HepG2 (cell line): Measurements from ENCODE around the gene ACAA2. TPM values are rescaled to one million over a fixed set of nuclear protein-coding genes. Genes with fewer than 3 reads are reported as not detected.

ENCODE experiments used
- AFF4 ChIP-seq: sonication (generic); formaldehyde crosslinking; IDR thresholded peaks from 2 replicates; pipeline ENCODE4 v1.4.0; 2020; ENCODE audit warnings: missing genetic modification reagents
- AKAP8 ChIP-seq: sonication (generic); formaldehyde crosslinking; IDR thresholded peaks from 2 replicates; pipeline ENCODE4 v1.5.1; 2020; ENCODE audit warnings: mild to moderate bottlenecking, missing genetic modification reagents
- BCL3 ChIP-seq: sonication (generic); formaldehyde crosslinking; IDR thresholded peaks from 2 replicates; pipeline ENCODE4 v1.5.1; 2020; ENCODE audit warnings: mild to moderate bottlenecking, missing genetic modification reagents, moderate library complexity
- FOSL2 ChIP-seq: sonication (generic); formaldehyde crosslinking; IDR thresholded peaks from 2 replicates; pipeline ENCODE4 v1.4.0; 2020; ENCODE audit warnings: missing genetic modification reagents
- GRHL1 ChIP-seq: sonication (generic); formaldehyde crosslinking; conservative IDR thresholded peaks from 2 replicates; pipeline ENCODE4 v1.8.0; 2022; ENCODE audit warnings: missing genetic modification reagents
- NR1H2 ChIP-seq: sonication (generic); formaldehyde crosslinking; IDR thresholded peaks from 2 replicates; pipeline ENCODE4 v1.8.1; 2022; ENCODE audit warnings: low read depth, missing genetic modification reagents, borderline replicate concordance
- PRDM15 ChIP-seq: sonication (generic); formaldehyde crosslinking; IDR thresholded peaks from 2 replicates; pipeline ENCODE4 v1.4.0; 2020; ENCODE audit warnings: missing genetic modification reagents
- RFX3 ChIP-seq: IDR thresholded peaks from 2 replicates; pipeline ENCODE4 v1.6.1; 2016; ENCODE audit warnings: missing biosample characterization, missing genetic modification reagents
- ZNF644 ChIP-seq: IDR thresholded peaks from 2 replicates; pipeline ENCODE4 v1.6.1; 2016; ENCODE audit warnings: low read depth
- polyA plus RNA-seq, 8 experiments: library from polyadenylated mRNA; depleted of rRNA in 3 of 8; stranded (reverse) in 7 of 8; unstranded in 1 of 8; fragments of >200 nt; fragmentation: Illumina TruSeq in 4 of 8; extraction: Trizol in 4 of 8; gene quantifications; 2 replicates each; pipeline versions ENCODE4 v1.2.1 to v1.2.3, GENCODE V29; 2011 to 2016; ENCODE audit warnings: low read depth in 4 of 8, missing spikeins in 1 of 8, mixed read lengths in 1 of 8; ENCODE audit not compliant: insufficient read depth in 1 of 8
- total RNA-seq, 5 experiments: library from RNA; depleted of rRNA; stranded (reverse); fragments of >200 nt; fragmentation: Illumina TruSeq; extraction: Trizol; gene quantifications; 2 replicates each; pipeline ENCODE4 v1.2.3, GENCODE V29; 2016; ENCODE audit warnings: low read depth in 1 of 5
- TF ChIP-seq, protein P1 (sequence below): sonication (generic); formaldehyde crosslinking; conservative IDR thresholded peaks from 2 replicates; pipeline ENCODE4 v1.8.0; 2022; ENCODE audit warnings: low read depth, missing genetic modification reagents
- TF ChIP-seq, protein P2 (sequence below): IDR thresholded peaks from 2 replicates; pipeline ENCODE4 v1.6.1; 2018; ENCODE audit warnings: missing genetic modification reagents, mild to moderate bottlenecking, missing compliant biosample characterization
- TF ChIP-seq, protein P3 (sequence below): sonication (generic); formaldehyde crosslinking; IDR thresholded peaks from 2 replicates; pipeline ENCODE4 v1.5.1; 2020; ENCODE audit warnings: missing genetic modification reagents, mild to moderate bottlenecking, borderline replicate concordance

Gene ACAA2
- total and polyA plus RNA-seq, 2 of the 13 experiments (the other 11 are each of a cell fraction or from before 2014, with no cell fraction given): 51.6 to 182 TPM

DNA sequence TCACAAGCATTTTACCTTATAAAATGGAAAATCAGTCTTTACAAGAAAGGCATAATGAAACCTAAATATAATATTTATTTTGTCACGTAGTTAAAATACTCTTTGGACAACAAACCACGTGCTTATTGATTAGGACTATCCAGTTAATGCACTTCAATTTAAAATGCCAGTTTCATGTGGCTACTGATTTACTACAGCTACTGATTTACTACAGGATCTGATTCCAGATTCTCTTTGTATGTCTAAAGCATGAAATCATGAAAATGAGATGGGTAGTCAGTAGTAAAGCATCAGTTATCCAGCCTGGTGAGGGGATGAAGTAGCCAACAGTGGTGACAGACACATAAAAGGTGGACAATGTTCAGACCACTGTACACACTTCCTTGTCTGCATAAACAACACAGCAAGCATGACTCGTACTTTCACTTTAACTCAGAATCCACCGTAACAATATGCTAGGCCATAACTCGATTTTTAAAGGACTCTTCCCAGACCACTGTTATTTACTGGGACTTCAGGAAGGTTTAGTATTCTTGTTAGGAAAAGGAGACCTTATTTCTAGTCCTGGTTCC lies 24.9 kb downstream of the ACAA2 start (continued):
- TF ChIP-seq, protein P1, sequence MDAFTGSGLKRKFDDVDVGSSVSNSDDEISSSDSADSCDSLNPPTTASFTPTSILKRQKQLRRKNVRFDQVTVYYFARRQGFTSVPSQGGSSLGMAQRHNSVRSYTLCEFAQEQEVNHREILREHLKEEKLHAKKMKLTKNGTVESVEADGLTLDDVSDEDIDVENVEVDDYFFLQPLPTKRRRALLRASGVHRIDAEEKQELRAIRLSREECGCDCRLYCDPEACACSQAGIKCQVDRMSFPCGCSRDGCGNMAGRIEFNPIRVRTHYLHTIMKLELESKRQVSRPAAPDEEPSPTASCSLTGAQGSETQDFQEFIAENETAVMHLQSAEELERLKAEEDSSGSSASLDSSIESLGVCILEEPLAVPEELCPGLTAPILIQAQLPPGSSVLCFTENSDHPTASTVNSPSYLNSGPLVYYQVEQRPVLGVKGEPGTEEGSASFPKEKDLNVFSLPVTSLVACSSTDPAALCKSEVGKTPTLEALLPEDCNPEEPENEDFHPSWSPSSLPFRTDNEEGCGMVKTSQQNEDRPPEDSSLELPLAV (CRISPR knock-in tag): no peak
- TF ChIP-seq GRHL1 (CRISPR knock-in tag) (no peak), PRDM15 (CRISPR knock-in tag) (no peak), FOSL2 (CRISPR knock-in tag) (peak; percentile 58), NR1H2 (no peak), ZNF644 (CRISPR knock-in tag) (no peak), AFF4 (CRISPR knock-in tag) (no peak), RFX3 (CRISPR knock-in tag) (no peak), BCL3 (CRISPR knock-in tag) (no peak), AKAP8 (CRISPR knock-in tag) (no peak)
- TF ChIP-seq, protein P2, sequence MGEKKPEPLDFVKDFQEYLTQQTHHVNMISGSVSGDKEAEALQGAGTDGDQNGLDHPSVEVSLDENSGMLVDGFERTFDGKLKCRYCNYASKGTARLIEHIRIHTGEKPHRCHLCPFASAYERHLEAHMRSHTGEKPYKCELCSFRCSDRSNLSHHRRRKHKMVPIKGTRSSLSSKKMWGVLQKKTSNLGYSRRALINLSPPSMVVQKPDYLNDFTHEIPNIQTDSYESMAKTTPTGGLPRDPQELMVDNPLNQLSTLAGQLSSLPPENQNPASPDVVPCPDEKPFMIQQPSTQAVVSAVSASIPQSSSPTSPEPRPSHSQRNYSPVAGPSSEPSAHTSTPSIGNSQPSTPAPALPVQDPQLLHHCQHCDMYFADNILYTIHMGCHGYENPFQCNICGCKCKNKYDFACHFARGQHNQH (CRISPR knock-in tag): no peak
- TF ChIP-seq, protein P3, sequence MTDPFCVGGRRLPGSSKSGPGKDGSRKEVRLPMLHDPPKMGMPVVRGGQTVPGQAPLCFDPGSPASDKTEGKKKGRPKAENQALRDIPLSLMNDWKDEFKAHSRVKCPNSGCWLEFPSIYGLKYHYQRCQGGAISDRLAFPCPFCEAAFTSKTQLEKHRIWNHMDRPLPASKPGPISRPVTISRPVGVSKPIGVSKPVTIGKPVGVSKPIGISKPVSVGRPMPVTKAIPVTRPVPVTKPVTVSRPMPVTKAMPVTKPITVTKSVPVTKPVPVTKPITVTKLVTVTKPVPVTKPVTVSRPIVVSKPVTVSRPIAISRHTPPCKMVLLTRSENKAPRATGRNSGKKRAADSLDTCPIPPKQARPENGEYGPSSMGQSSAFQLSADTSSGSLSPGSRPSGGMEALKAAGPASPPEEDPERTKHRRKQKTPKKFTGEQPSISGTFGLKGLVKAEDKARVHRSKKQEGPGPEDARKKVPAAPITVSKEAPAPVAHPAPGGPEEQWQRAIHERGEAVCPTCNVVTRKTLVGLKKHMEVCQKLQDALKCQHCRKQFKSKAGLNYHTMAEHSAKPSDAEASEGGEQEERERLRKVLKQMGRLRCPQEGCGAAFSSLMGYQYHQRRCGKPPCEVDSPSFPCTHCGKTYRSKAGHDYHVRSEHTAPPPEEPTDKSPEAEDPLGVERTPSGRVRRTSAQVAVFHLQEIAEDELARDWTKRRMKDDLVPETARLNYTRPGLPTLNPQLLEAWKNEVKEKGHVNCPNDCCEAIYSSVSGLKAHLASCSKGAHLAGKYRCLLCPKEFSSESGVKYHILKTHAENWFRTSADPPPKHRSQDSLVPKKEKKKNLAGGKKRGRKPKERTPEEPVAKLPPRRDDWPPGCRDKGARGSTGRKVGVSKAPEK (CRISPR knock-in tag): no peak
